ENCODE measurements around the gene MYL3.
A peak's percentile ranks its signal among the peaks of the same experiment; 100 is the strongest.

The MYL3 gene

DNA sequence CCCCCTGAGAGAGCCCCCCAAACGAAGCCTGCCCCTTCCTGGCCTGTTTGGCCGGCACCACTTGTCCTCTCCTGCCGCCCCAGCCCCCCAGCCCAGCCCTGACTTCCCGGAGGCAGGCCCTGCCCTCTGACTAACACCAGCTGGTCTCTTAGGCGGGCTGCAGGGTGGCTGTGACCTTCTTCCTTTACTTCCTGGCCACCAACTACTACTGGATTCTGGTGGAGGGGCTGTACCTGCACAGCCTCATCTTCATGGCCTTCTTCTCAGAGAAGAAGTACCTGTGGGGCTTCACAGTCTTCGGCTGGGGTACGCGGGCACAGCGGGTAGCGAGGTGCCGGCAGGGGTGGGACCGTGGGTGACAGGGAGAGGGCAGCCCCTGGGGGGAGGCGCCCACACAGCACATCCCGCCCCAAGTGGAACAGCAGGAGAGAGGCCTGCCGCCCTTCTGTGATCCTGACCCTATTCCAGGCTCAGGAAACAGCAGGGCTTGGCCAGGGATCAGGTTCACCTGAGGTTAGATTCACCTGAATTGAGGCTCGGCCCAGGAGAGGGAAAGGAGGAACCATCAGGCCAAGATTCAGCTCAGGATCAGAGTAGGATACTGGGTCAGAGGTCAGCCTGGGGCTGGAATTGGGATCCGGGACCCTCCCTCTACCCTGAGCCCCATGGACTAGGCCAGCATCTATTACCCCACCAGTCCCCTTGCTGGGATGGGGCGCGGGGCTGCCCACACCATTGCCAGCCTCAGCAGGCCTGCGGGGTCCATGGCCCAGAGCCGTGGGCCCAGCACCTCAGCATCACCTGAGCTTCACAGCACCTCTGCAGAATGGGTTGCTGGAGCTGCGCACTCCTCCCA is 36.1 kb upstream of the MYL3 start:
- DNase-seq, result no peak

DNA sequence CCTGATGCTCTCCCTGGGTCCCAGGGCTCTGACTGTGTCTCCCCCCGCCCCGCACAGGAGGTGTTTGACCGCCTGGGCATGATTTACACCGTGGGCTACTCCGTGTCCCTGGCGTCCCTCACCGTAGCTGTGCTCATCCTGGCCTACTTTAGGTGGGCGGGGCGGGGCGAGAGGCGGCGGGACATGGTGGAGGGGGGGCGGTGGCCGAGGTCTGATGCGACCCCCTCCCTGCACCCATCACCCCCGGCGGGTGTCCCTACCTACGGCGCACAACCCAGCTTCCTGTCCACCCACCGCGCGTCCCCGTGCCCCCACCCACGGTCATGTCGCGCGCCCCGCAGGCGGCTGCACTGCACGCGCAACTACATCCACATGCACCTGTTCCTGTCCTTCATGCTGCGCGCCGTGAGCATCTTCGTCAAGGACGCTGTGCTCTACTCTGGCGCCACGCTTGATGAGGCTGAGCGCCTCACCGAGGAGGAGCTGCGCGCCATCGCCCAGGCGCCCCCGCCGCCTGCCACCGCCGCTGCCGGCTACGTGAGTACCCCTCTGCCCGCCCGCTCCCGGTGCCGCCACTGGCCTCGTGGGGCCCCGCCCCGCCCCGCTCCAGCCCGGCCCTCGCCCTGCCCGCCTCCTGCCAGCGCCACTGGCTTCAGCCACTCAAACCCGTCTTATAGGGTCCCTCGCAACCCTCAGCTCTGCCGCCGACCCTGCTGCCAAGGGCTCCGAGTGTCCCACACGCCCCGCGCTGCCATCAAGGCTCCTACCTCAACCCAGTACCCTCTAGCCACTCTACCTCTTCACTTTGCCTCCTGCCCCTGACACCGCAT is 35.3 kb upstream of the MYL3 start:
- DNase-seq, result no peak

DNA sequence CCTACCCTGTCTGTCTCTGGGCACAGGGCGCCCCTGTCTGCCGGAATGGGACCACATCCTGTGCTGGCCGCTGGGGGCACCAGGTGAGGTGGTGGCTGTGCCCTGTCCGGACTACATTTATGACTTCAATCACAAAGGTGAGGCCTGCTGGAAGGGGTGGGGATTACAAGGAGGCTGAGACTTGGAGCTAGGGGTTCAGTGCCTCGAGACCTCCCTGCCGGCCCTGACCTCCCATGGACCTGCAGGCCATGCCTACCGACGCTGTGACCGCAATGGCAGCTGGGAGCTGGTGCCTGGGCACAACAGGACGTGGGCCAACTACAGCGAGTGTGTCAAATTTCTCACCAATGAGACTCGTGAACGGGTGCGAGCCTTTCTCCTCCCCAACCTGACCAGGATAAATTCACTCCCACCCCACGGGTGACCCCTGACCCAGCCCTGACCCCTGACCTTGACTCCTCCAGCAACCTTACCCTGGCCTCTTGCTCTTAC is 34.6 kb upstream of the MYL3 start:
- no peak for DNase-seq

DNA sequence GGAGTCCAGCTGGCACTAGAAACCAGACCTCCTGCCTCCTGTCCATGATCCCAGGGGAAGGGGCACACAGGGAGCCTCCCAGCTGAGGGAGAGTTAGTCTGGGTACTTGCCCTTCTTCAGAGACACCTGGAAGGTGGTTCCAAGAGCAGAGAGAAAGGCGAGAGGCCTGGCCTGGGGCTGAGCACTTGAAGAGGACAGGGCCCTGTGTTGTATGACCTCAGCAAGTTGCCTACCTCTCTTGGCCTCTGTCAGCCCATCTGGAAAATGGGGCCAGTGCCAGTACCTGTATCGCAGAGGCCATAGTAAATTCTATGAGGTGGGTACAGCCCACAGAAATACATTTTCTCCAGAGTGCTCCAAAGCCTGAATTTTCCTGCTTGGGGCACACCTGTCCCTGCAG is 33.8 kb upstream of the MYL3 start:
- DNase-seq, result no peak

DNA sequence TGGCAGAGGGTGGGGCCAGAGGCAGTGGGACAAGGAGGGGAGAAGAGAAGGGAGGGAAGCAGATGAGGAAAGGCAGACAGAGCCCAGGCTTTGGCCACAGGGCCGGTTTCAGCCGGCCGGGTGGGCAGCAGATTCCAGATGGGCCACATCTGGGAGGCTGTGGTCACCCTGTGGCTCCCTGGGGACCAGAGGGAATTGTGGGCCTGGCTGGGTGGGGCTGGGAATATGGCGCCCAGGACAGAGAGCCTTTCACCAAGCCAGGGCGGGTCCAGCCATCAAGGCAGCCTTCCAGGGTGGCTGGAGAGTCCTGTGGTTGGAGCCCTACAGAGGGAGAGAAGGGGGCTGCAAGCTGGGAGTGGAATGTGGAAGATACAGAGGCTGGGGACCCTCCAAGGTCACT is 33.1 kb upstream of the MYL3 start:
- DNase-seq, result no peak

DNA sequence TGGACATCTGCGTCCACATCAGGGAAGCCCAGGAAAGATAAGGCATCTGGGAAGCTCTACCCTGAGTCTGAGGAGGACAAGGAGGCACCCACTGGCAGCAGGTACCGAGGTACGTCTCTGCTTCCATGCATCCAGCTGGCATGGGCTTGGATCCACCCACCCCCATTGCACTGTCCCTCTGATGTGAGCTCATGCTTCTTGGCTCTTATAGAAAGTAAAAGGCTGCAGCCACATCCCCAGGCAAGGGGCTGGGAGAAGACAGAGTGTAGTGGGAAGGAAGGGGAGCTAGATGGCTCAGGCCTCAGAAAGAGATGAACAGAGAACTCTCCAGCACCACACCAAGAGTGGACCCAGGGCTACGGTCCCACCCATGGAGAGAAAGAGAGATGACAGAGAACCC is 32.5 kb upstream of the MYL3 start:
- DNase-seq, result no peak

DNA sequence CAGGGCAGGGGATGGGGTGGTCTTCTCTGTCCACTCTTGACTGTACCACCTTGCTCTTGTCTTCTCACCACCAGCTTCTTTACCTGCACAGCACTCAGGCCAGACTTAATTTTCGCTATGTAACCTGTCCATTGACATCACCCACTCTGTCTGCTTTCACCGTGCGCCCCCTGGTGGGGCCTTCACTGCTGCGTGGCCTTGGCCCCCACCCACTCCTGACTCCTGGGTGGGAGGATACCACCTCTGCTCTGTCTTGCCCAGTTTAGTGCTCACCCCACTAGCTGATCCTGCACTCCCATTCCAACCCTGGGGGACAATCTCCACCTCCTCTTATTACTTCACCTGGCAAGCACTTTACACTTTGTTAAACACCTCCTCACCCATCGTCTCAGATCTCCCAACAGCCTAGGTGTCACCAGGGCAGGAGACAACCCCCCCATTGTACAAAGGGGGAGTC is 32.0 kb upstream of the MYL3 start:
- DNase-seq, result peak; percentile 61

DNA sequence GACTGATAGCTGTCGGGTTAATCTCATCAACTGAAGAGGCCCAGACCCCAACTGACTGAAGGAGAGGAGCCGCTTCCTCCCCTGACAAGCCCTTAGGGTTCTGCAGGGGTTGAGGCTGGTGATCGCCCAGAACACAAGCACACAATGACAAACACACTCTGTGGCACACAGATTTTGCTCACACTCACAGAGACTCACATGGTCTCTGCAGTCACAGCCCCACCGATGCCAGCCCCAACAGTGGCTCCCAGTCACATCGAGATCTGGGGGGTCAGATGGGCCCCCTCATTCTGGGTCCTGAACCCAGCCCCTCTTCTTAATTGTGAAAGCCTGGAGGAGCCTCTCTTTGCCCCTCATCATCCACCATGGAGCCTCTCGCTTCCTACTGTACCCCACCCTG is 31.0 kb upstream of the MYL3 start:
- DNase-seq, result no peak

DNA sequence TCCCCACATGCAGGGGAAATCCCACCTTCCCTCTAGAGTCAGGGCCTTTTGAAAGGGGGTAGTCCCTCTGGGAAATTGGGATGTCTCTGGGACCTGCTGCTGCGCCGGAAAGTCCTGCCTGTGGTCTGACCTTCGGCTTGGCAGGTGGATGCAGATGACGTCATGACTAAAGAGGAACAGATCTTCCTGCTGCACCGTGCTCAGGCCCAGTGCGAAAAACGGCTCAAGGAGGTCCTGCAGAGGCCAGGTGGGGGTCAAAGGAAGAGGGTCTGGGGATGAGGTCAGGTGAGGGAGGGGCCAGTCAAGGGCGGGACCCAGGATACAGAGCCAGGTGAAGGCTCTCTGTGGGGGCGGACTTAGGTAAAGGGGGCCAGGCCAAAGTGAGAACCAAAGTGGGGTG is 30.5 kb upstream of the MYL3 start:
- DNase-seq, result no peak

DNA sequence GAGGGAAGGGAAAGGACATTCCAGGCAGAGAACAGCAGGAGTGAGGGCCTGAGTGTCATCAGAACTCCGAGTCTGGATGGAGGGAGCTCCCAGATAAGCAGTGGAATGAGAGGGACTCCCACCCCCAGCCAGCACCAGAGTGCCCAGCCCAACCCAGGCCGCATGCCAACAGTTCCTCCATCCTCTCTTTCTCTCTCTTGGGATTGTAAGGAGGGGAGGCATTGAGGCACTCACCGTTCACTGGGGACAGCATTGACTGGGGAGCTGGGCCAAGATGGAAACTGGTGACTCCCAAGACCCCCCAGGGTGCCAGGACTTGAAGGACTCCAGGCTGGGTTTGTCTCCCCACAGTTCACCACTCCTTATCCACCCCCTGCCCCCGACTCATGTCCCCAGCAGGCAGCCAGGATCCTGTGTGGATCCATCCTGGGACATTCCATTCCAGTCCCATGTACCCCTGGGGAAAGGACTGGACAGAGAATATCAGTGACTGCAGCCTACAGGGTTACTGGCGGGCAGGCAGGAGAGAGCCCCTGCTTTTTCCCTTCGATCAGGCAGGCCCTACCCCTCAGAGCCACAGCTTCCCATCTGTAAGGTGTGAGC is 30.0 kb upstream of the MYL3 start:
- DNase-seq, result no peak

DNA sequence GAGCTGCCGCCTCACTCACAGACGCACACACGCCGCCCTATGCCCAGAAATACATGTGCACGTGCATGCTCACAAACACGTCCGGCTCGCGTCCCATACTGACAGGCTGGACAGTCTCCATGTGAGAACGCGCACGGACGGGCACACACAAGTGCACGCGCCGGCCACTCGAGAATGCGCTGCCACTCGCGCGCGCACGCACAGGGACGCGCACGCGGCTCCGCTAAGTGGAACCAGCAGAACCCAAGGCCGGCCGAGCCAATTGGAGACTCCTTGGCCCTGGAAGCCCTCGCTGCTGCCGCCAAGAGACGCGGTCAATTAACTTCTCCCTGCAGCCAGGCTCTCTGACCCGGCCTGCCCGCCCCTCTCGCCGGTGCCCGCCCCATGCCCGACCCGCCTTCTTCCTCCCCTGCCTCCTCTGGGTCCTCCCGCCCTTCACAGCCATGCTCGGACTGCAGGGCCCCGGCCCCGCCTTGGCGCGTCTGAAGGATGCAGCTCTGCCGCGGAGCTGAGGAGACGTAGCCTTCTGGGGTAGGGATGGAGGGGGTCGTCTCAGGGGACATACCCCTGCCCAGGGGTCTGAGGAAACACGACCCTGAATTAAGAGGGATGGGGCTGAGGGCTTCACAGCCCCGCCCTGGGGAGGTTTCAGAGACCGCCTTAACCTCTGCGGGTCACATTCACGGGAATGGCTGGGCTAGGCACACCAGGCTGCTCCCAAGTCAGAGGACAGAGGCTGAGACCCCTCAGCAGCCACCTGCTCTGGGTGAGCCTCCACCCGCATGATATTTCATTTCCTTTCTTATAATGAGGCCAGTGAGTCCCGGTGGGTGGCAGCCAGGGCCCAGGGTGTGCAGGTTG is 29.3 kb upstream of the MYL3 start:
- peak; percentile 9 for DNase-seq

DNA sequence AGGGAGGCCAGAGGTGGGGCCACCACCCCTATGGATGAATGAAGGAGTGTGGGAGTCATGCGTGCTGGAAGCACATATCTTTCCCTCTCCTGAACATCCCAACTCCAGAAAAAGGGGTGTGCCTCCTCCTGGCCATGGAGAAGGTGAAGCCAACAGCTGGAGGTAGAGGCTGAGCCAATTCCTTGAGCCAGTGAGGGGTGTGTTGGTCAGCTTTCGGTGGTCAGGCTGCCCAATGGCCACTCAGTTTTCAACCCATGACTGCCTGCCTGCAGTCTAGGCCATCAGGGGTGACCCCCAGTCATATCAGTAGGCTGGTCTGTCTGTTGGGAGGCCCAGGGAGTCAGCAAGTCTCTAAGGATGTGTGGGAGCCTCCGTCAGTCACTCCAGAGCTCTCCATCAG is 27.9 kb upstream of the MYL3 start:
- no peak for DNase-seq

DNA sequence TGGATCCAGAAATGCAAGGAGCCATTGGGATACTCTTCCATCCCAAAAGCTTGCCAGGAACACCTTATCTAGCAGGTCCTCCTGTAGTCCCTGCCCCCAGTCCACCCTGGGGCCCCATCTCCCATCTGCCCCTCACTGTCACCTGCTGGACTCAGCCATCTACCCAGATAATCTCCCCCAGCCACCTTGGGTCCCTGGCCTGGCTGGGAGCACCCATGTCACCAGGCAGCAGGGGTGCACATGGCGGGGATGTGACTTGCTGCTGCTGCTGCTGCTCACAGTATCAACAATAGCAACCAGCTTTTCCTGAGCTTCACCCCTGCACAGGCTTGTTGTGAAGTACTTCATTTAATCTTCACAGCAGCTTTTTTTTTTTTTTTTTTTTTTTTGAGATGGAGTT is 26.9 kb upstream of the MYL3 start:
- DNase-seq, result no peak

DNA sequence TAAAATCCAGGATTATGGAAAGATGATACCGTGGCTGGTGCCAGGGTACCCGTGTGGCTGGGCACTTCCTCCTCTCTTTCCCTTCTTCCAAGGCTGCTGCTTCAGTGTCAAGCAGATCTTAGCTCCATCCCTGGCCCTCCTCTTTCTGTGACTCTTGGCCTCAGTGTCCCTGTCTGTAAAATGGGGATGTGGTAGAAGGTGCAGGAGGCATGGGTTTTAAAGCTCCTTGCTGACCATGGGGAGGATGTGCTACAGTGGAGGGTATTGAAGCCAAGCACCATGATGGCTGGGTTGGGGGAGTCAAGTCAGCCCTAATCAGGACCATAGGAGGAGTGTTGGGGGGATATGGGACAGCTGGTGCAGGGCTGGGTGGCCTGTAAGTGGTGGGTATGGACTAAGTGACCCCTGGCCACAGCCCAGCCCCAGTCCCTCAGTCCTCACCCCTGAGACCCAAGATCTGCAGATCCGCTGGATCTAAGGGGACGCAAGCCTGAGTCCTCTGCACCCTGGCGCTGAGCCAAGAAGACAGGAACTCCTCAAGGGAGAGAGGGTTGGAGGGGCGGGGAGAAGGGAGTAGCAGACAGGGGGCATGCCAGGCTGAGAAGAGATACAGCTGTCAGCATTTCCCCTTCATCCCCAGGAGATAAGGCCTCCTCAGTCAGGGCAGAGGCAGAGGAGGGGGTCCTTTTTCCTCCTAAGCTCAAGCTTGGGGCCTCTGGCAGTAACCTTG is 26.3 kb upstream of the MYL3 start:
- DNase-seq, result no peak

DNA sequence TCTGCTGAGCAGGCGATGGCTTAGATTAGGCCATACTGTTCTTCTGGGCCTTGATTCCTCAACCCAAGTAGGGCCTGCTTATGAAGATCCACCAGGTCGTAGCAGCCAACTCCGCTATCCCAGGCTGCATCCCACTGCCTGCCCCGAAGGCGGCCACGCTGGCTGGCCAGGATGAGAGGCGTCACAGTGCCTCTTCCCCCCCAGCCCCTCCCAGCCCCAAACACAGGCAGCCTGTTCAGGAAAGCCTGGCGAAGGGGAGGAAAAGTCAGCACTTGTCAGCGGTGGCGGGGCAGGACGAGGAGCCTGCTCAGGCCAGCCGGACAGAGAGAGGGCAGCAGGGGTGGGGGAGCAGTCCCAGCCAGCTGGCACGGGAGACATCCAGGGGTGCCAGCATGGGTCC is 25.5 kb upstream of the MYL3 start:
- no peak for DNase-seq

DNA sequence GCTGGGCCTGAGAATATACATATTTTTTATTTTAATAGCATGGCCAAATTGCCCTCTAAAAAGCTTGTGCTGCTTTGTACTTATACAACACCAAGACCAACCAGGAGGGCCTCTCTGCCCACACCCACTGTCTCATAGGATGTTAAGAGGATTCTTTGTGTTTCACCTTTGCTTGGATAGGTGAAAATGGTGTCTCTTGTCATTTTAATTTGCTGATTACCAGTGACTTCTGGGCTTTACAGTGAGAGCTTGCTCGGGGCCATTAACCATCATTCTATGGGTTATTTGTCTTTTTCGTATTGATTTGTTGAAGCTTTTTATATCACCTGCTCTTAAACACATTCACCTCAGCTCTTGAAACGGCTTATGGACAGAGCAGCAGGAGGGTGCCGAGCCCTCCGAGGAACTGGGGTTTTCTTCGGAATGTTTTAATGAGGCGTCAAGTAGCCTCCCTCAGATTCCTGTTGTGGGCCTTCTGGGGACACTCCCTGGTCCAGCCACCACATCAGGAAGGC is 24.8 kb upstream of the MYL3 start:
- DNase-seq, result no peak

DNA sequence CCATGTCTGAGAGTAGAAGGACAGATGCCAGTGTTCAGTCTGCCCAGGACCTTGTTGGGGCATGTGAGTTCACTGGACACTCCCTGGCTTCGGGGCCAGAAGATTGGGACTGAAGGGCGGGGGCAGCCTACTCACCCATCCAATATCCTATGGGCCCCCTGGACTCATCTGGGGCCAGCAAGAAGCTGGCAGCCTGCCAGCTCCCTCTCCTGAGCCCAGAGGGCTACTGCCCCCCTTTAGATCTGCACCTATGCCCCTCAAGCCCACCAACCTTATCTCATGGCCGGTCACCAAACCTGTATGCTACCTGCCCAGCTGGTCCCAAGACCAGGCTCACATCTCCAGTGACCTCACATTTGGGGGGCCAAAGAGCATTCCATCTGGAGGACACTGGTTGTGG is 22.4 kb upstream of the MYL3 start:
- DNase-seq, result no peak

DNA sequence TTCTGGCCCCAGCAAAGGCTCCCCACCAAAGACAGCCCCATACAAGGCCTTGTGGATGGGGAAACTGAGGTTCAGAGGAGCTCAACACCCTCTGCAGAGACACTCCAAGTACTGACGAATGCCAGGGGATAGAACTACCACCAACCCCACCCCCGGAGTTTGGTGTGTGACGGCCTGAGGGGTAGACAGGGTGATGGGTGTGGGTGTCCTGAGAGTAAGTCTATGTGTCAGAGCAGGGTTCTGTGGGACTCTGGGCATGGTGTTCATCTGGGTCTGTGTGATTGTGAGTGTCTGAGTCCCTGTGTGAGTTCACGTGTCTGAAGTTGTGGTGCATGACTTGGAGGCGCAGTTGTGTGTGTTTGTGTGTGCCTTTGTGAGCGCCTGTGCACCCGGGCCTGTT is 21.7 kb upstream of the MYL3 start:
- DNase-seq, result no peak

DNA sequence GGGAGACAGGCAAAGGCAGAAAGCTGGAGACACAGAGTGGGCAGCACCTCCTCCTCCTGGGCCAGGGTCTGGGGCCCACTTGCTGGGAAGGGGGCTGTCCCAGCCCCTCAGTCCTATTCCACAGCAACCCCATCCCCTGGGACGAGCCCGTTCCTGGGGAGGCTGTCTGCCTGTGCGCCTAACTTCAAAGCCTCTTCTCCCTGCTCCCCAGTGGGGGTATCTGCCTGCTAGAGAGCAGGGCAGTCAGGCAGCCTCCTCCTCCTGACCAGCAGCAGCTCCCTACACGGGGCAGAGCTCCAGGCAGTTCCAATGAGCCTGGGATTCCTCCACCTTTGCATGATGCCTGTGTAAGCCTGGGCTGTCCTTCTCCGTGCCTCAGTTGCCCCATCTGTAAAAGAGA is 21.2 kb upstream of the MYL3 start:
- no peak for DNase-seq

DNA sequence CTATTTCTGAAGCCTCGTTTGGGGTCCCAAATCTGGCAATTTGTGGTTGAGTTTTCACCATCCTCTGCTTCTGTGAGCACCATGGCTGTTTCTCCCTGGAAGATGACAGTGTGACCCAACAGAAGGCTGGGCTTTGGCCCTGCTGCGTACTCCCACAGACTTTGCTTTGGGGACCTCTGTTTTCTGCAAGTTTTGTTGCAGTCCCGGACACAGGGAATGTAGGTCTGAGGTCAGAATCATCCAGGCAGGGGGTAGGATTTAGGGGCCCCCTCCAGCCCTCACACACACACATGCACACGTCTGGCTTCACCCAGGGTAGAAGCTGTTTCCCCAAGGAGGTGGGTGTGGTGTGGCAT is 20.6 kb upstream of the MYL3 start:
- no peak for DNase-seq

DNA sequence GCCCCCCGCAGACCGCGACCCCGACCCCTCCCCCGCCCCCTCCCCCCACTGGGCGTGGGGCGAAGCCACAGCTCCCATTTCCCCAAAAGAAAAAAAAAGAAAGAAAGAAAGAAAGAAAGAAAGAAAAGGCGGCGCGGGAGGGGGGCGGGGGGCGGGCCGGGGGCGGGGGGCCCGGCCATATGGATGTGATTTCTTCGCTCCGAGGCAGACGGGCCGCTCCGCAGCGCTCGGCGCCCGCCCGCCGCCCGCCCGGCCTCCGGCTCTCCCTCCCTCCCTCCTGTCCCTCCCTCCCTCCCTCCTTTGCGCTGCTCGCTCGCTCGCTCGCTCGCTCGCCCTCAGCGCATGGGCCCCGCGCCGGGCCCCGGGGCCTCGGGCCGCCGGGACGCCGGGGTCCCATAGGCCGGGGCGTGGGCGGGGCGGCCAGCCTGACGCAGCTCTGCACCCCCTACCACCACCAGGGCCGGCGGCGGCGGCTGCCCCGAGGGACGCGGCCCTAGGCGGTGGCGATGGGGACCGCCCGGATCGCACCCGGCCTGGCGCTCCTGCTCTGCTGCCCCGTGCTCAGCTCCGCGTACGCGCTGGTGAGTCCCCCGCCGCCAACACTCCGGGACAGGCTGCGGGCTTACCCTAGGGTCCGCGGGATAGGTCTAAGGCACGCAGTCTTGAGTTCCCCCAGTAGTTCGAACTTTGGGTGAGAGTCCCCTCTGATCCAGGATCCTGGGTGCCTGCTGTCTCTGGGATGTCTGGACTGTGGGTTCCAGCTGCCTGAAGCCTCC is 20.0 kb upstream of the MYL3 start:
- no peak for DNase-seq

Measured in kidney glomerular epithelial cell (primary cell).